Prostate gland (tissue), 2 donors: Measurements from ENCODE around the gene LGR6. TPM values are rescaled to one million over a fixed set of nuclear protein-coding genes. Genes with fewer than 3 reads are reported as not detected.
A peak's percentile ranks its signal among the peaks of the same experiment; 100 is the strongest.

Source experiments
- DNase-seq: peaks from one replicate; pipeline ENCODE4 v3.0.0-alpha.2; 2019; ENCODE audit warnings: low spot score
- H3K27ac ChIP-seq, 2 donors: fragments of 200-600 bp; sonication (generic); 2 replicates each; pipeline ENCODE4 v1.5.1; 2017 to 2019
- H3K27me3 ChIP-seq: fragments of 200-600 bp; sonication (generic); replicated peaks from 2 replicates; pipeline ENCODE4 v1.5.1; 2019; ENCODE audit not compliant: insufficient read depth
- H3K36me3 ChIP-seq, 2 donors: fragments of 200-600 bp; sonication (generic); 1 replicate in 1 of 2; 2 replicates in 1 of 2; pipeline versions ENCODE4 v1.5.1 to v1.8.1; 2017 to 2019
- H3K4me1 ChIP-seq: fragments of 200-600 bp; sonication (generic); replicated peaks from 2 replicates; pipeline ENCODE4 v1.5.1; 2019
- H3K4me3 ChIP-seq, 2 donors: fragments of 200-600 bp; sonication (generic); 2 replicates each; pipeline ENCODE4 v1.5.1; 2017 to 2019
- H3K9me3 ChIP-seq: fragments of 200-600 bp; sonication (generic); 2 replicates; pipeline ENCODE4 v1.5.1; 2017
- POLR2A ChIP-seq: fragments of 450-650 bp; IDR thresholded peaks from one replicate; pipeline ENCODE4 v1.6.1; 2016; ENCODE audit warnings: antibody characterized with exemption, mild to moderate bottlenecking
- POLR2AphosphoS5 ChIP-seq: sonication (generic); formaldehyde crosslinking; IDR thresholded peaks from one replicate; pipeline ENCODE4 v1.6.1; 2017; ENCODE audit warnings: antibody characterized with exemption
- WGBS: methylation state at CpG from one replicate; pipeline ENCODE4 v1.1.5; 2018; 5-methylcytosine and 5-hydroxymethylcytosine counted together
- intact Hi-C: fragments of 100-400 bp; cut with DNase I; formaldehyde crosslinking; loops from one replicate; pipeline ENCODE4 v1.14.2; 2022
- total RNA-seq, 2 donors: library from RNA; depleted of rRNA; stranded (reverse); fragments of >200 nt; gene quantifications; one replicate each; pipeline ENCODE4 v1.1.0, GENCODE V29; 2016
- TF ChIP-seq, protein P1 (sequence below), 4 experiments: fragments of 200-600 bp in 2 of 4; fragments of 450-650 bp in 2 of 4; sonication (generic) in 2 of 4; IDR thresholded peaks; 1 replicate in 3 of 4; 2 replicates in 1 of 4; pipeline ENCODE4 v1.5.1; 2016 to 2019; ENCODE audit warnings: antibody characterized with exemption in 4 of 4, mild to moderate bottlenecking in 2 of 4, moderate library complexity in 2 of 4

LGR6 gene
- total RNA-seq, 2 donors from 2014 or later: 8.0 to 25.6 TPM

- Histone ChIP-seq H3K4me1 (no peaks in the 10 kb centered on the region), H3K9me3 (no peaks in the 10 kb centered on the region), H3K27ac (no peak overlapping the region), H3K27me3 (no peaks in the 10 kb centered on the region), H3K36me3 (no peaks in the 10 kb centered on the region), H3K4me3 (peak overlapping the region; percentile 11 to 30)
- TF ChIP-seq, protein P1, sequence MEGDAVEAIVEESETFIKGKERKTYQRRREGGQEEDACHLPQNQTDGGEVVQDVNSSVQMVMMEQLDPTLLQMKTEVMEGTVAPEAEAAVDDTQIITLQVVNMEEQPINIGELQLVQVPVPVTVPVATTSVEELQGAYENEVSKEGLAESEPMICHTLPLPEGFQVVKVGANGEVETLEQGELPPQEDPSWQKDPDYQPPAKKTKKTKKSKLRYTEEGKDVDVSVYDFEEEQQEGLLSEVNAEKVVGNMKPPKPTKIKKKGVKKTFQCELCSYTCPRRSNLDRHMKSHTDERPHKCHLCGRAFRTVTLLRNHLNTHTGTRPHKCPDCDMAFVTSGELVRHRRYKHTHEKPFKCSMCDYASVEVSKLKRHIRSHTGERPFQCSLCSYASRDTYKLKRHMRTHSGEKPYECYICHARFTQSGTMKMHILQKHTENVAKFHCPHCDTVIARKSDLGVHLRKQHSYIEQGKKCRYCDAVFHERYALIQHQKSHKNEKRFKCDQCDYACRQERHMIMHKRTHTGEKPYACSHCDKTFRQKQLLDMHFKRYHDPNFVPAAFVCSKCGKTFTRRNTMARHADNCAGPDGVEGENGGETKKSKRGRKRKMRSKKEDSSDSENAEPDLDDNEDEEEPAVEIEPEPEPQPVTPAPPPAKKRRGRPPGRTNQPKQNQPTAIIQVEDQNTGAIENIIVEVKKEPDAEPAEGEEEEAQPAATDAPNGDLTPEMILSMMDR (IDR thresholded peaks at IDR 0.05): peak in 1 of 4 experiments; percentile 6
- TF ChIP-seq POLR2AphosphoS5: no peak
- WGBS: 3% methylated on average over 47 of the region's 56 CpGs
- DNase-seq: no peak
- intact Hi-C loops: no loop called here
These were observed 20.7 kb downstream of the LGR6 start for GRCh38 chr1:202214089-202214843.

- 75% methylated on average over 10 of the region's 10 CpGs for WGBS
- no peak for DNase-seq
- TF ChIP-seq POLR2AphosphoS5: no peak
- TF ChIP-seq, protein P1 (IDR thresholded peaks at IDR 0.05): no peak
- TF ChIP-seq POLR2A: no peak
- H3K4me3 ChIP-seq: no peak overlapping the region
- H3K4me1 ChIP-seq: no peaks in the 10 kb centered on the region
- H3K27me3 ChIP-seq: no peaks in the 10 kb centered on the region
- H3K9me3 ChIP-seq: no peaks in the 10 kb centered on the region
- H3K36me3 ChIP-seq: no peaks in the 10 kb centered on the region
- H3K27ac ChIP-seq: no peak overlapping the region
- intact Hi-C loops: no loop called here
These were observed 22.0 kb downstream of the LGR6 start for GRCh38 chr1:202215472-202216130.

DNA sequence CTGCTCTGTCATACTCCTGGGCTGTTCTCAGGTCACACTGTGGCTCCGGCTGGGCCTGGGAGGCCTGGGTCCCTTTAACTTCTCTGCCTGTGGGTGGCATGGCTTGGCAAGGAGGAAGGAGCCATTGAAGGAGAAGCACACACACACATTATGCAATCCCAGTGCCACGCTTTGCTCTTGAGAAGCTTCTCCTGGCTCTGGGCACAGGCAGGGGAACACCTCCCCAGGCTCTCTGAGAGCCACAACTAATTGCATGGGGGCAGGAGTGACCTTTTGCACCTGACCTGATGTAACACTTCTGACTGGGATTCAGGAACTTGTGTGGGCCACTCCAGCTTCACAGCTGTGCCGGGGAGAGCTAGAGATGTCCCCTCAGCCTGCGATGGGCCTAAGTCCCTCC lies 23.1 kb downstream of the LGR6 start:
- no peaks in the 10 kb centered on the region for H3K36me3 ChIP-seq
- peak; percentile 47 for DNase-seq
- H3K9me3 ChIP-seq: no peaks in the 10 kb centered on the region
- 49% methylated on average over 4 of the region's 4 CpGs for WGBS
- TF ChIP-seq POLR2A (no peak), POLR2AphosphoS5 (peak; percentile 7)
- TF ChIP-seq, protein P1 (IDR thresholded peaks at IDR 0.05): no peak
- no peaks in the 10 kb centered on the region for H3K4me1 ChIP-seq
- H3K27me3 ChIP-seq: no peaks in the 10 kb centered on the region
- H3K27ac ChIP-seq: no peak overlapping the region
- intact Hi-C loops: no loop called here
- no peak overlapping the region for H3K4me3 ChIP-seq

DNA sequence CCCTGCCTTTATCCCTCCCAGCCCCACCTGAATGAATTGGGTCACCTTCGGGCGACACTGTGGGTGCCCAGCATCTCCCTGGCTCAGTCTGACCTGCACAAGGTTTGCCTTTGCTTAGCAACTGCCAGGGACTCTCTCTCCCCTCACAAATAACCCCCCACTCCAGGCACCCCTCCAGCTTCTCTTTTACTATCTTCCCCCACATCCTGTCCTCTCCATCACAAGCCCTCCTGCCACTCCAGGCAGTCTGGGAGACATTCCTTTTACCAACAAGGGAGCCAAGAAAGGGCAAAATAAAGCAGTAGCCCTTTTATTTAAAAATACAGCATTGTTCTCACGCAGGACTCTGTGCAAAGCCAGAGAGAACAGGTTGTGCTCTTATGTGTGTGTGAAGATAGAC lies 23.9 kb downstream of the LGR6 start:
- Histone ChIP-seq H3K27me3 (no peaks in the 10 kb centered on the region), H3K36me3 (no peaks in the 10 kb centered on the region), H3K4me1 (no peaks in the 10 kb centered on the region), H3K4me3 (no peak overlapping the region), H3K9me3 (no peaks in the 10 kb centered on the region), H3K27ac (no peak overlapping the region)
- intact Hi-C loops: no loop called here
- whole genome bisulfite sequencing: 44% methylated on average over 3 of the region's 3 CpGs
- DNase-seq: no peak
- TF ChIP-seq, protein P1 (IDR thresholded peaks at IDR 0.05): no peak
- TF ChIP-seq POLR2AphosphoS5 (no peak), POLR2A (no peak)

GRCh38 chr1:202217951-202218350 lies 24.4 kb downstream of the LGR6 start:
- no peak overlapping the region for H3K4me3 ChIP-seq
- intact Hi-C loops: no loop called here
- no peaks in the 10 kb centered on the region for H3K27me3 ChIP-seq
- H3K9me3 ChIP-seq: no peaks in the 10 kb centered on the region
- no peak for DNase-seq
- no peak overlapping the region for H3K27ac ChIP-seq
- 81% methylated on average over 1 of the region's 1 CpG for WGBS
- H3K36me3 ChIP-seq: no peaks in the 10 kb centered on the region
- TF ChIP-seq POLR2AphosphoS5: no peak
- no peak for TF ChIP-seq POLR2A
- TF ChIP-seq, protein P1 (IDR thresholded peaks at IDR 0.05): no peak
- no peaks in the 10 kb centered on the region for H3K4me1 ChIP-seq
